Naive B cell (primary cell): ENCODE data around the gene TMEM119. TPM values are rescaled to one million over a fixed set of nuclear protein-coding genes. Genes with fewer than 3 reads are reported as not detected.
A peak's percentile ranks its signal among the peaks of the same experiment; 100 is the strongest.
"Not testable (repeated sequence)": the region's sequence is repeated elsewhere in the genome, so short reads cannot be mapped to it uniquely, and the experiment has no call there.

Experiments
- ATAC-seq, 2 donors: fragments of 150-1000 bp; cut with Tn5 transposase; 2 replicates each; pipeline ENCODE4 v1.10.0; 2021; ENCODE audit warnings: low read depth in 2 of 2, mild to moderate bottlenecking in 2 of 2, moderate library complexity in 2 of 2
- DNase-seq: peaks from one replicate; pipeline ENCODE4 v3.0.0; 2022
- H3K27ac Mint-ChIP-seq, 6 donors: one replicate each; pipeline ENCODE4 v1.8.0; 2020 to 2022; ENCODE audit warnings: mild to moderate bottlenecking in 6 of 6, mixed read lengths in 6 of 6, moderate library complexity in 5 of 6, inconsistent platforms in 2 of 6
- H3K27me3 Mint-ChIP-seq, 3 donors: one replicate each; pipeline ENCODE4 v1.8.0; 2021 to 2022; ENCODE audit warnings: mixed read lengths in 3 of 3, mild to moderate bottlenecking in 1 of 3
- H3K36me3 Mint-ChIP-seq, 2 donors: one replicate each; pipeline ENCODE4 v1.8.0; 2020 to 2022; ENCODE audit warnings: mixed read lengths in 2 of 2, inconsistent platforms in 1 of 2, mild to moderate bottlenecking in 1 of 2
- H3K4me1 Mint-ChIP-seq, 3 donors: one replicate each; pipeline ENCODE4 v1.8.0; 2020 to 2022; ENCODE audit warnings: mixed read lengths in 3 of 3, inconsistent platforms in 1 of 3, mild to moderate bottlenecking in 1 of 3, moderate library complexity in 1 of 3
- H3K4me3 Mint-ChIP-seq, 8 donors: one replicate each; pipeline ENCODE4 v1.8.0; 2020 to 2022; ENCODE audit warnings: mild to moderate bottlenecking in 8 of 8, mixed read lengths in 8 of 8, moderate library complexity in 8 of 8, inconsistent platforms in 2 of 8
- H3K9me3 Mint-ChIP-seq, 7 donors: one replicate each; pipeline ENCODE4 v1.8.0; 2020 to 2022; ENCODE audit warnings: mixed read lengths in 7 of 7, mild to moderate bottlenecking in 5 of 7, inconsistent platforms in 2 of 7, moderate library complexity in 1 of 7
- polyA plus RNA-seq, 6 donors: library from polyadenylated mRNA; unstranded; fragments of 300-500 nt; fragmentation: Illumina TruSeq; gene quantifications; one replicate each; pipeline ENCODE4 v1.2.3, GENCODE V29; 2021; ENCODE audit warnings: low read depth in 6 of 6

Gene TMEM119
- polyA plus RNA-seq, 6 donors from 2014 or later: not detected

- Mint-ChIP-seq H3K27ac (peak overlapping the region in 5 of 6 donors; percentile 47 to 97 (median 81)), H3K27me3 (no peaks in the 10 kb centered on the region), H3K9me3 (no peaks in the 10 kb centered on the region), H3K4me1 (peaks cover 27 to 73% (median 44%) of the 10 kb centered on the region in 3 donors), H3K4me3 (peak overlapping the region in 1 of 8 donors; percentile 20), H3K36me3 (peaks cover 11 to 26% of the 10 kb centered on the region in 2 donors)
- ATAC-seq (no peak), DNase-seq (no peak)
Observed at GRCh38 chr12:108565976-108566375, 31.9 kb downstream of the TMEM119 start.

DNA sequence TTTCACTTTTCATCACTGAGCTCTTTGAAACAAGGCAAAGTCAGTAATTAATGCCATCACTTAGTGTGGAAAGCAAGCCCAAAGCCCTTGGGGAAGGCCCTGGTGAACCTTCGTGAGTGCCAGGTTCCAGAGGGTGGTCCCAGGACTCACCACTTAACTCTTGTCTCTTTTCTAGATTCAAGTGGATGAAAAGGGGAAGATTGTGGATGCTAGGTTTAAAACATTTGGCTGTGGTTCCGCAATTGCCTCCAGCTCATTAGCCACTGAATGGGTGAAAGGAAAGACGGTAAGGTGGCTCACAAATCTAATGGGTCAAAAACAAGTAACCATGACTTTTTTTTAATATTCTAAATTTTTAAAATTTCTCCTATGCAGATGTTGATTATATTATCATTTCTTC lies 32.7 kb downstream of the TMEM119 start:
- no peak for DNase-seq
- Mint-ChIP-seq H3K27me3 (no peaks in the 10 kb centered on the region), H3K4me1 (peaks cover 34 to 72% (median 45%) of the 10 kb centered on the region in 3 donors), H3K27ac (peak overlapping the region in 3 of 6 donors; percentile 24 to 96 (median 47)), H3K9me3 (no peaks in the 10 kb centered on the region), H3K36me3 (peaks cover 16 to 22% of the 10 kb centered on the region in 2 donors), H3K4me3 (peak overlapping the region in 1 of 8 donors; percentile 20)
- ATAC-seq: no peak

DNA sequence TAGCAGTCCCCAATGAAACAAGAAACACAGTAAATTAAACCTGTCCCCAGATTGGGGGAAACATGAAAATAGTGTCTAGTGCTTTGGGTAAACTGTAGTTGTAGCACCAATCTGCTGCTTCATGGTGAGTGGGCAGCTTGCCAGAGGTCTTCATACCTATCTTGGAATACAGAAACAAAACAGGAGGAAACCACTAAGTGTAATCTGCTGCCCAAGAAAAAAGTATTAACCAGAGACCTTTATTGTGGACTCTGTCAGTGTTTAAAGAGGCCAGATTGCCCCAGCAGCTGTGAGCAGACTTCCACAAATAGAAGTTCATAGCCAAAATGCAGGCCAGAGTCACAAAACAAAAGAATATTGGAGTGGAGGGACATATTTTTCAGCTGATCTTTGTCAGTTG lies 33.2 kb downstream of the TMEM119 start:
- no peak for ATAC-seq
- Mint-ChIP-seq H3K4me3 (peak overlapping the region in 2 of 8 donors; percentile 55 to 97), H3K36me3 (peaks cover 16 to 22% of the 10 kb centered on the region in 2 donors)

GRCh38 chr12:108563804-108564151 lies 34.1 kb downstream of the TMEM119 start:
- Mint-ChIP-seq H3K27me3 (no peaks in the 10 kb centered on the region), H3K27ac (peak overlapping the region; percentile 91 to 100 (median 98)), H3K4me3 (peak overlapping the region; percentile 97 to 100 (median 100)), H3K36me3 (peaks cover 14 to 15% of the 10 kb centered on the region in 2 donors), H3K4me1 (peaks cover 36 to 71% (median 49%) of the 10 kb centered on the region in 3 donors), H3K9me3 (no peaks in the 10 kb centered on the region)
- ATAC-seq: no peak
- no peak for DNase-seq

More for the DNA sequence above, 33.2 kb downstream of the TMEM119 start:
- H3K27me3 Mint-ChIP-seq: no peaks in the 10 kb centered on the region
- no peak for DNase-seq
- no peaks in the 10 kb centered on the region for H3K9me3 Mint-ChIP-seq
- peak overlapping the region in 2 of 6 donors; percentile 14 to 96 for H3K27ac Mint-ChIP-seq
- peaks cover 38 to 75% (median 49%) of the 10 kb centered on the region in 3 donors for H3K4me1 Mint-ChIP-seq

DNA sequence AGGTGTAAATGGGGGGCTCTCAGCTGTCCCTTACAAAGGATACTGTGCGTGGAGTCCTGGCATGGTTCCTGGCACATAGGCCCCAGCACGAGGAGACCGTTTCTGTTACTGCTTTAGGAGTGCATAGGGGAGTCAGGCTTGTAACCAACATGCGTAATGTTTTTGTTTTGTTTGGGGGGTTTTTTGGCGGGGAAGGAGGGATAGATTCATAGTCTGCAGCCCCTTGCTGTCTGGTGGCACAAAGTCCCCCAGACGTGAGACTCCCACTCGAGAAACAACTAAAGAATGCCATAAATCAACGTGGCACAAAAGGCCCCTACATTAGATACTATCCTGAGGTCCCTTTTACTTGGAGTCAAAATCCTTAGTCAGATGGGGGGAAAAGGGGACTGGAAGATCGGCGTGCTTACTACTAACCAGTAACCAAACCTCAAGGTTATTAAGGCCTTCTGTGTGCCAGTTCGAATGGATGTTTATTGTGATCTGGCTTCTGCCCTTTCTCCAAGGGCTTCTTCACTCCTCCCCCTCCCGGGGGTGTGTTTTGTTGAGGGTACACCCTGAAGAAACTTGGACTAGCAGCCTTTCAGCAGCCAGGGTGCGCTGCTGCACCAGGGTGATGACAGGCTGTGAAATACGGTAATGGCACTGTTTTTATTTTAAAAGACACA lies 34.6 kb downstream of the TMEM119 start:
- peaks cover 32 to 69% (median 44%) of the 10 kb centered on the region in 3 donors for H3K4me1 Mint-ChIP-seq
- H3K27ac Mint-ChIP-seq: peak overlapping the region; percentile 91 to 100 (median 98)
- H3K9me3 Mint-ChIP-seq: no peaks in the 10 kb centered on the region
- H3K4me3 Mint-ChIP-seq: peak overlapping the region; percentile 97 to 100 (median 100)
- DNase-seq: peak; percentile 84
- ATAC-seq: peak; percentile 57 to 58
- peaks cover 9 to 13% of the 10 kb centered on the region in 2 donors for H3K36me3 Mint-ChIP-seq
- H3K27me3 Mint-ChIP-seq: no peaks in the 10 kb centered on the region

DNA sequence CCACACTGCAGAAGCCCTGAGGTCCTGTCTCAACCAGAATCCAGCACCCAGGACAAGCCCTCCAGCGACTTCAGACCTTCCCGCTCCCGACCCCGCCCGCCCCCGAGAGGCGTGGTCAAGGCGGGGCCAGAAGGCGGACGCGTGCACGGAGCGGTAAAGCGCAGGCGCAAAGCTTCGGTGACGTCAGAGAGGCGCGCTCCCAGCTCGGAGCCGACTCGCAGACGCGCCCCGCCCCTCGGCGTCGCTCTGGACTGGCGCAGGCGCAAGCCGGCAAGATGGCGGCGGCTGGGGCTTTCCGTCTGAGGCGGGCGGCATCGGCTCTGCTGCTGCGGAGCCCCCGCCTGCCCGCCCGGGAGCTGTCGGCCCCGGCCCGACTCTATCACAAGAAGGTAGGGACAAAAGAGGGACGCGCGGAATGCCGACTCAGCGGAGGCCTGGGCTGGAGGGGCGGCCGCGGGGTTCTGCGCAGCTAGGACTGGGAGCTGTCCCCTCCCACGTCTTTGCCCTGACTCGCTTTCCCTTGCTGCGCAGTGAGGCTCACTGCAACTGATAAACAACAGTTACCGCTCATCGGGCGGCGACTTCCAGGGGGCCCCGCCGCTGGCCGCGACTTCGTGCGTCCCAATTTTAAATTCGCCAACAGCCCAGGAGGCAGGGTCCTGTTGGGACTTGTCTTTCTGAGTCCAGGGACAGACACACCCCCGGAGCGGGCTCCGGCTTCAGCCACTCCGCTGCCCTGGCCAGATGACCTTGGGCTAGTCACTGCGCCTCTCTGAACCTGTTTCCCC lies 35.3 kb downstream of the TMEM119 start, which contains the start of gene ISCU:
Gene ISCU (plus strand): TSS at position 249 of the 788 bp plus-strand sequence. CDS start 27 bp downstream, at position 276.
- H3K36me3 Mint-ChIP-seq: peaks cover 7 to 13% of the 10 kb centered on the region in 2 donors
- peak within 1 kb of the TSS; percentile 97 to 100 (median 100) for H3K4me3 Mint-ChIP-seq
- no peaks in the 10 kb centered on the region for H3K27me3 Mint-ChIP-seq
- H3K27ac Mint-ChIP-seq: peak within 1 kb of the TSS; percentile 98 to 100 (median 100)
- DNase-seq: peak; percentile 99
- peaks cover 30 to 69% (median 37%) of the 10 kb centered on the region in 3 donors for H3K4me1 Mint-ChIP-seq
- ATAC-seq: peak; percentile 68 to 70
- no peaks in the 10 kb centered on the region for H3K9me3 Mint-ChIP-seq

- Mint-ChIP-seq H3K27me3 (no peaks in the 10 kb centered on the region), H3K4me3 (peak overlapping the region; percentile 97 to 100 (median 100)), H3K9me3 (no peaks in the 10 kb centered on the region), H3K27ac (peak overlapping the region; percentile 98 to 100 (median 100)), H3K36me3 (peaks cover 7 to 8% of the 10 kb centered on the region in 2 donors), H3K4me1 (peaks cover 28 to 69% (median 37%) of the 10 kb centered on the region in 3 donors)
- ATAC-seq: peak; percentile 0 to 1
- DNase-seq: no peak
Observed at GRCh38 chr12:108561852-108562347, 36.0 kb downstream of the TMEM119 start.

DNA sequence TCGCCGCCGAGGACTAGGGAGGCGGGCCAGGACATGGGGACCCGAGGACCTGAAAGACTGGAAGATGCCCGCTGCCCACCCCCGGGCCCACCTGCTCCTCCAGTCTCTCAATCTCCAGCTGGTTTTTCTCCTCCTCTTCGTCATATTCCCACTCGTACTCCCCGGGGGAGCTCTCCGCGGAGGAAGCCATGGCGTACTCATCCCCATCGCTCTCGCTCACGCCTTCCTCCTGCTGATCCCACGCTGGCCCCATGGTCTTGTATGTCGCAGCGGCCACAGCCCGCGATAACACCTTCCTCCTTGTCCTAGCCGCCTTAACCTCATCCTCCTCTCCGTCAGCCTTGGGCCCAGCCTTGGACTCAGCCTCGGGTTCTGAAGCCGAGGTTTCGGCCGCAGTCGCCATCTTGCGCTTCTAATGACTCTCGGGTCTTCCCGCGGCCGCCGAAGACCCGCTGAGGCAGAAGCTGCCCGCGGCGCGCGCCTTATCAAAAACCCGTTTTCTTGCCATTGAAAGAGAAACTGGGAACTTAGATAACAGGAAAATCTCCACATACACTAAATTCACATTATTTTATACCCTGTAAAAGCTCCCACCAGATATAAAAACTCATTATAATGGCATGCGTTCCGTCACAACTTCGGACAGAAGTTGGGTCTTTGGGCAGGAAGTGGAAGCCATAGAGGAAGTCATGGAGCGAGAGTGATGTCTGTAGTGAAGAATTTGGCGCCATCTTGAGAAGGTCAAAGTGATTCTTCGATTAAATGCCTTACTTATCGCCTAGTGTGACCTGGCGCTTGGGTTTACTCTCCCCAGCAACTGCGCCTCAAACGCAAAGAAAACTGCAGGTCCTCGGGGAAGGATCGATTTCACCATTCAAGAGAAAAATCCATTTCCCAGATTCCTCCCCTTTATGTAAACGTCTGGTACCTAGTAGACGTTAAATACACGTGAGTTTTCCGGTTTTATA lies 36.8 kb downstream of the TMEM119 start, which contains the start of gene SART3:
Gene SART3 (minus strand): TSS at position 422 of the 968 bp plus-strand sequence. CDS start 19 bp downstream, at position 403.
- Mint-ChIP-seq H3K9me3 (no peaks in the 10 kb centered on the region), H3K27me3 (no peaks in the 10 kb centered on the region), H3K27ac (peak within 1 kb of the TSS; percentile 98 to 100 (median 100)), H3K36me3 (peaks cover 7 to 8% of the 10 kb centered on the region in 2 donors), H3K4me1 (peaks cover 32 to 68% (median 44%) of the 10 kb centered on the region in 3 donors), H3K4me3 (peak within 1 kb of the TSS; percentile 97 to 100 (median 100))
- DNase-seq (peak; percentile 84), ATAC-seq (peak; percentile 50 to 51)

GRCh38 chr12:108560321-108560721 lies 37.6 kb downstream of the TMEM119 start:
- Mint-ChIP-seq H3K27ac (peak overlapping the region; percentile 19 to 100 (median 100)), H3K36me3 (peaks cover 3 to 7% of the 10 kb centered on the region in 2 donors), H3K4me3 (peak overlapping the region; percentile 97 to 100 (median 100)), H3K27me3 (no peaks in the 10 kb centered on the region), H3K9me3 (no peaks in the 10 kb centered on the region), H3K4me1 (peaks cover 32 to 68% (median 44%) of the 10 kb centered on the region in 3 donors)
- ATAC-seq (no peak), DNase-seq (no peak)

DNA sequence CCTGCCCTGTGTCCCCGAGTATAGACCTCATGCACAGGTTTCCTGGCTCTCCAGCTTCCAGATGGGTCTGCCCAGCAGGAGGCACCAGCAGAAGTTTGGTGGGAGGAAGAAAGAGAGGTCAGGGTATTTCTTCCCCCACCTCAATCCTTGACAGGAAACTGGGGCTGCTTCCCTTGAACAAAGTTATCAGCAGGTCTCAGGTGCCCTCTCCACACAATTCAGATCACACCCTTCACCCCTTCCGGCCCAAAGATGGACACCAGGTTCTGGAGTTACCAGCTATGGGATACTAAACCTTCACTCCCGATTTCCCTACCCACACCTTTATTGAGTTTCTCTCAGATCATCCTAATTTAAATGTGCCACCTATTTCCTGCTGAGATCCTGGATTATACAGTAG lies 38.1 kb downstream of the TMEM119 start:
- ATAC-seq (no peak), DNase-seq (no peak)
- Mint-ChIP-seq H3K27ac (peak overlapping the region in 5 of 6 donors; percentile 44 to 100 (median 98)), H3K36me3 (peaks cover 3 to 7% of the 10 kb centered on the region in 2 donors), H3K9me3 (no peaks in the 10 kb centered on the region), H3K4me3 (peak overlapping the region; percentile 97 to 100 (median 100)), H3K27me3 (no peaks in the 10 kb centered on the region), H3K4me1 (peaks cover 35 to 72% (median 49%) of the 10 kb centered on the region in 3 donors)

DNA sequence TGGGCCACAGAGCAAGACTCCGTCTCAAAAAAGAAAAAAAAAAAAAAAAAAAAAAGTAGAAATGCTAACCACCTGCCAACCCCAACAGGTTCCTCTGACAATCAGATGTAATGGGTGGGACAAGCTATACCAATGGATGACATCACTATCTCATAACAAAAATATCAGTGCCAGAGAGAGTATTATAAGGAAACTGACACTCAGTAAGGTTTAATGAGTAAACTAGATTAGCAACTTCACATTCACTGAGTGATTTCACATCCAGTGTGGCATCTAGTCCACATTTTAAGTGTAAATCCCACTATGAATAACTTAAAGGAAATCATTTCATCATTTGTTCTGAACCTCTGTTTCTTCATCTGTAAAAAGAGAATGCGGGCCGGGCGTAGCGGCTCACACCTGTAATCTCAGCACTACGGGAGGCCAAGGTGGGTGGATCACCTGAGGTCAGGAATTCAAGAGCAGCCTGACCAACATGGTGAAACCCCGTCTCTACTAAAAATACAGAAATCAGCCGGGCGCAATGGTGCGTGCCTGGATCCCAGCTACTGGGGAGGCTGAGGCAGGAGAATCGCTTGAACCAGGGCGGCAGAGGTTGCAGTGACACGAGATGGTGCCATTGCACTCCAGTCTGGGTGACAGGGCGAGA lies 38.8 kb downstream of the TMEM119 start:
- peaks cover 3 to 7% of the 10 kb centered on the region in 2 donors for H3K36me3 Mint-ChIP-seq
- DNase-seq (no peak), ATAC-seq (no peak)
- peak overlapping the region in 3 of 6 donors; percentile 7 to 98 (median 72) for H3K27ac Mint-ChIP-seq
- peaks cover 38 to 73% (median 51%) of the 10 kb centered on the region in 3 donors for H3K4me1 Mint-ChIP-seq
- H3K27me3 Mint-ChIP-seq: no peaks in the 10 kb centered on the region
- H3K9me3 Mint-ChIP-seq: no peaks in the 10 kb centered on the region
- H3K4me3 Mint-ChIP-seq: peak overlapping the region; percentile 29 to 100 (median 100)

- Mint-ChIP-seq H3K4me1 (peaks cover 58 to 79% (median 67%) of the 10 kb centered on the region in 3 donors), H3K27ac (peak overlapping the region in 1 of 6 donors; percentile 34)
- not testable (repeated sequence) for H3K36me3 Mint-ChIP-seq, H3K4me3 Mint-ChIP-seq, ATAC-seq, DNase-seq, H3K27me3 Mint-ChIP-seq, H3K9me3 Mint-ChIP-seq
Observed at GRCh38 chr12:108555383-108555782, 42.5 kb downstream of the TMEM119 start.
